HAP-1 (cell line): ENCODE data around the gene DMBT1.
"Not testable (repeated sequence)": the region's sequence is repeated elsewhere in the genome, so short reads cannot be mapped to it uniquely, and the experiment has no call there.

Experiments used
- DNase-seq, 2 experiments: peaks; one replicate each; pipeline ENCODE4 v3.0.0-alpha.2; 2016 to 2020; ENCODE audit warnings: low spot score in 2 of 2
- H3K27me3 ChIP-seq: fragments of 250-450 bp; sonication (Bioruptor Pico); 2 replicates; pipeline ENCODE4 v1.5.1; 2020; ENCODE audit warnings: low read depth, mild to moderate bottlenecking, moderate library complexity
- H3K36me3 ChIP-seq: fragments of 250-450 bp; sonication (Bioruptor Pico); replicated peaks from 2 replicates; pipeline ENCODE4 v1.5.1; 2020; ENCODE audit warnings: mild to moderate bottlenecking
- H3K4me1 ChIP-seq: fragments of 250-450 bp; sonication (Bioruptor Pico); 2 replicates; pipeline ENCODE4 v1.5.1; 2020; ENCODE audit warnings: mild to moderate bottlenecking
- H3K4me3 ChIP-seq: fragments of 250-450 bp; sonication (Bioruptor Pico); 2 replicates; pipeline ENCODE4 v1.5.1; 2020; ENCODE audit warnings: mild to moderate bottlenecking, moderate library complexity
- H3K9me3 ChIP-seq: fragments of 250-450 bp; sonication (Bioruptor Pico); 2 replicates; pipeline ENCODE4 v1.5.1; 2020; ENCODE audit warnings: mild to moderate bottlenecking, moderate library complexity
- in situ Hi-C: fragments of 300-500 bp; cut with MboI; formaldehyde crosslinking; loops from 3 replicates; pipeline ENCODE4 v1.14.3; 2020; ENCODE audit warnings: low sequenced_read_pairs, inconsistent platforms, mixed read lengths

Gene DMBT1

DNA sequence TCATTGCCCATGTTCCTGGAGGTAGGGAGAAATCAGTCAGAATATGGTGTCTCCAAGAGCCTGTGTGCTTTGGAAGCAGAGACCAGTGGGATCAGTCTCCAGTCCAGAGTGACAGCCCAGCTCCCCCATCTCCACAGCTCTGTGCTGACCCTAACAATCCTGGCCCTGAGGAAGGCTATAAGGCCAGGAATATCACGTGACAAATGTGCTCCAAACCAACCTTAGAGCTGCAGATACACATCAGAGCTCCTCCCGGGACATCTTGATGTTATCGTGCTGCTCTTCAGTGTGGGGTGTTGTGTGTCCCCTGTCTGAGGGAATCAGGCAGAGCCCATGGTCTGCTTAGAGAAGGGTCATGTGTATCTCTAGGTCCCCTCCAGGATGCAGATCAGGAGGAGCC lies 15.2 kb downstream of the DMBT1 start:
- H3K9me3 ChIP-seq: no peaks in the 10 kb centered on the region
- H3K36me3 ChIP-seq: no peaks in the 10 kb centered on the region
- DNase-seq: no peak
- in situ Hi-C loops: no loop called here
- H3K27me3 ChIP-seq: no peaks in the 10 kb centered on the region
- no peaks in the 10 kb centered on the region for H3K4me1 ChIP-seq
- no peak overlapping the region for H3K4me3 ChIP-seq

DNA sequence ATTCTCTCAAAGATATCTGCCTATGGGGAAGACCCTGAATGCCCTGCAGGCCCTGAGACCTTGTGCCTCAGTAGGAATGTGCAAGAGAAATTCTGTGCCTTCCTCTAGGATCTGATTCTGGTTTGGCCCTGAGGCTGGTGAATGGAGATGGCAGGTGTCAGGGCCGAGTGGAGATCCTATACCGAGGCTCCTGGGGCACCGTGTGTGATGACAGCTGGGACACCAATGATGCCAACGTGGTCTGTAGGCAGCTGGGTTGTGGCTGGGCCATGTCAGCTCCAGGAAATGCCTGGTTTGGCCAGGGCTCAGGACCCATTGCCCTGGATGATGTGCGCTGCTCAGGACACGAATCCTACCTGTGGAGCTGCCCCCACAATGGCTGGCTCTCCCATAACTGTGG lies 15.7 kb downstream of the DMBT1 start:
- H3K27me3 ChIP-seq: no peaks in the 10 kb centered on the region
- no peaks in the 10 kb centered on the region for H3K36me3 ChIP-seq
- no peak for DNase-seq
- H3K4me3 ChIP-seq: no peak overlapping the region
- no peaks in the 10 kb centered on the region for H3K4me1 ChIP-seq
- in situ Hi-C loops: no loop called here
- H3K9me3 ChIP-seq: no peaks in the 10 kb centered on the region

DNA sequence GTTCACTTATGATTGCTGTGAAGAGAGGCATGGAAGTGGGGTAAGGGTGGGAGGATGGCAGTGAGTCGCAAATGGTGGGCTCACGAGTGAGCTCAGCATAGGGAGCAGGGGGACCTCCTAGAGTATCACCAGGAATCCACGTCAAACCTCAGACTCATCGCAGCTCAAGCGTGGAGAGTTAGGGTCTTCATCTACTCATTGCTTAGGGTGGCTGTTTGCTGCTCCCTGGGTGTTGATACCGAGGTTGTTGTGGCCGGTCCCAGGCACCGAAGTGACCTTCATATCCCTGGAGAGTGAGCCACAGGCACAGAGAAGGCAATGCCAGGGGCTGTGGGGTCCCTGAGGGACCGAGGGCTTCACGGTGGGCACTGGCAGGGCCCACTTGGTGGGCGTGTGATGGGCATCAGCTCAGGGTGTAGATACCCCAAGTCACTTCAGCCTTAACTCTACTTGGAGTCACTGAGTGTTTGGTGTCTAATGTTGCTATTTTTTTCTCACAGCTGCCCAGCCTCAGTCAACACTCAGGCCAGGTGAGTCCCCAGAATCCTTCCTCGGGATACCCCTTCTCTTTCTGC lies 16.8 kb downstream of the DMBT1 start:
- Histone ChIP-seq H3K36me3 (no peaks in the 10 kb centered on the region), H3K4me1 (no peaks in the 10 kb centered on the region), H3K27me3 (no peaks in the 10 kb centered on the region), H3K4me3 (no peak overlapping the region), H3K9me3 (no peaks in the 10 kb centered on the region)
- no peak for DNase-seq
- in situ Hi-C loops: no loop called here

DNA sequence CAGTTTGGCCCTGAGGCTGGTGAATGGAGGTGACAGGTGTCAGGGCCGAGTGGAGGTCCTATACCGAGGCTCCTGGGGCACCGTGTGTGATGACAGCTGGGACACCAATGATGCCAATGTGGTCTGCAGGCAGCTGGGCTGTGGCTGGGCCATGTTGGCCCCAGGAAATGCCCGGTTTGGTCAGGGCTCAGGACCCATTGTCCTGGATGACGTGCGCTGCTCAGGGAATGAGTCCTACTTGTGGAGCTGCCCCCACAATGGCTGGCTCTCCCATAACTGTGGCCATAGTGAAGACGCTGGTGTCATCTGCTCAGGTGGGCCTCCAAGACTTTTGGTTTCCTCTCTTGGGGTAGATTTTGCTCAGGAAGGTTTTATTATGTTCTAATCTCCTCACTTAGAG lies 25.5 kb downstream of the DMBT1 start:
- in situ Hi-C loops, H3K4me3 ChIP-seq: not testable (repeated sequence)

DNA sequence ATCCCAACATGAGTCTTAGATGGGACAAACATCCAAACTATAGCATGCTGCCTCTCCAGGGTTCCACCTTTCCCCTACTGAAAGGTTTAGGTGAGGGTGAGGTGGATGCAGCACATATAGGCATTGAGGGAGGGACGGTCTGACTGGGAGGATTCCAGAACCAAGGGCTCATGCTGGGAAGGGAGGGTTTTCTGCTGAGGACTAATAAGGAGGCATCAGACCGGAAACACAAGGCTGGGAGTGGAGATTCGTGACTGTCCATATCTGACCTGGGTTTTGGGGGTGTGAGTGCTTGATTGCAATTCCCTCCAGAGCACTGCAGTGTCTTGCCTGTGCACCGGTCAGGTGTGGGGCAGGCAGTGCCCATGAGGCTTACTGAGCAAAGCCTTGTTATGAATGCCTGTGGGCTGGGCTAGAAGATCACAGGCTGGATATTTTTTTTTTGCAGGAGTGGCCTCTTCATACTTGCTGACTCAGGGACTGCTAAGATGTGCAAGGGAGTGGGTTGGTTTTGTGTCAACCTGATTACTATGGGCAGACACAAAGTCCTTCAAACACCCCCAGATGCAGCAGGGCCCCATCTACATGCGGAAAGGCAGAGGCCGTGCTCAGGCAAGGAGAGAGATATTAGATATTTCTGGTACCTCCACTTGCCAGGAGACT lies 26.7 kb downstream of the DMBT1 start:
- in situ Hi-C loops: no loop called here
- no peaks in the 10 kb centered on the region for H3K4me1 ChIP-seq
- no peaks in the 10 kb centered on the region for H3K36me3 ChIP-seq

More for the DNA sequence above, 25.5 kb downstream of the DMBT1 start:
- H3K9me3 ChIP-seq, H3K36me3 ChIP-seq, DNase-seq, H3K4me1 ChIP-seq, H3K27me3 ChIP-seq: not testable (repeated sequence)

DNA sequence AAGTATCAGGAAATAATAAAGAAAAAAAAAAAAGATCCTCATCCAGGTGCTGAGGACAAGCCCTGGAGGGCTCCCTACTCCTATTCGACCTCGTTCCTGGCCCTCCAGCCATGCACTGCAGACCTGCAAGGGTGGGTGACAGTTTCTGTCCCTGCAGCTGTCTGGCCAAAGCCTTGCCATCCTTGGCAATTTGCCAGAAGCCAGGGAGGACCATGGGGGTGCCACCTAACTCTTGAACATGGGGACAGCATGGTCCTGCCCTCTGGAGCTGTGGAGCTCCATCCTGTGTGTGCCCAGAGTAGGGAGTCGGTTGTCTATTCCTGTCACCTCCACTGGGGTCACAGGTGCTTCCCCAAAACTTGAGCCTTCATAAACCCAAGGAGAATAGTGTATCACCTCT lies 27.8 kb downstream of the DMBT1 start:
- no peaks in the 10 kb centered on the region for H3K36me3 ChIP-seq

More for the DNA sequence above, 26.7 kb downstream of the DMBT1 start:
- Histone ChIP-seq H3K27me3 (no peaks in the 10 kb centered on the region), H3K4me3 (no peak overlapping the region), H3K9me3 (no peaks in the 10 kb centered on the region)
- DNase-seq: no peak

DNA sequence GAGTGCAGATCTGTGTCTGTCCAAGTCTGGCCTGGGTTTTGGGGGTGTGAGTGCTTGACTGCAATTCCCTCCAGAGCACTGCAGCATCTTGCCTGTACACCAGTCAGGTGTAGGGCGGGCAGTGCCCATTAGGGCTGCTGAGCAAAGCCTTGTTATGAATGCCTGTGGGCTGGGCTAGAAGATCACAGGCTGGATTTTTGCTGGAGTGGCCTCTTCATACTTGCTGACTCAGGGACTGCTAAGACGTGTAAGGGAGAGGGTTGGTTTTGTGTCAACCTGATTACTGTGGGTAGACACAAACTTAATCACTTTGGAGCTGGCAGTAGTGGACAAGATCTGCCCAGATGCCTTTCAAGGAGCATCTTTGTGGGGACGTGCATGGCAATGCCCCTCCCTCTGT lies 29.6 kb downstream of the DMBT1 start:
- no peaks in the 10 kb centered on the region for H3K4me1 ChIP-seq
- no peak for DNase-seq
- no peaks in the 10 kb centered on the region for H3K27me3 ChIP-seq
- H3K36me3 ChIP-seq: no peaks in the 10 kb centered on the region
- H3K4me3 ChIP-seq: no peak overlapping the region
- in situ Hi-C loops: no loop called here
- no peaks in the 10 kb centered on the region for H3K9me3 ChIP-seq

More for the DNA sequence above, 27.8 kb downstream of the DMBT1 start:
- in situ Hi-C loops: no loop called here
- DNase-seq: no peak
- no peaks in the 10 kb centered on the region for H3K27me3 ChIP-seq
- H3K9me3 ChIP-seq: no peaks in the 10 kb centered on the region
- no peak overlapping the region for H3K4me3 ChIP-seq
- H3K4me1 ChIP-seq: no peaks in the 10 kb centered on the region

DNA sequence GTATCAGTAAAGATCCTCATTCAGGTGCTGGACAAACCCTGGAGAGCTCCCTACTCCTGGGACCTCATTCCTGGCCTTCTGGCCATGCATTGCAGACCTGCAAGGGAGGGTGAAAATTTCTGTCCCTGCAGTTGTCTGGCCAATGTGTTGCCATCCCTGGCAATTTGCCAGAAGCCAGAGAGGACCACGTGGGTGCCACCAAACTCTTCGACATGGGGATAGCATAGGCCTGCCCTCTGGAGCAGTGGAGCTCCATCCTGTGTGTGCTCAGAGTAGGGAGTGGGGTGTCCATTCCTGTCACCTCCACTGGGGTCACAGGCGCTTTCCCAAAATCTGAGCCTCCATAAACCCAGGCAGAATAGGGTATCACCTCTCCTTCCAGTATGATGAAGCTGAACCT lies 31.2 kb downstream of the DMBT1 start:
- Histone ChIP-seq H3K4me3 (no peak overlapping the region), H3K27me3 (no peaks in the 10 kb centered on the region), H3K4me1 (no peaks in the 10 kb centered on the region), H3K9me3 (no peaks in the 10 kb centered on the region), H3K36me3 (no peaks in the 10 kb centered on the region)
- in situ Hi-C loops: no loop called here
- no peak for DNase-seq

DNA sequence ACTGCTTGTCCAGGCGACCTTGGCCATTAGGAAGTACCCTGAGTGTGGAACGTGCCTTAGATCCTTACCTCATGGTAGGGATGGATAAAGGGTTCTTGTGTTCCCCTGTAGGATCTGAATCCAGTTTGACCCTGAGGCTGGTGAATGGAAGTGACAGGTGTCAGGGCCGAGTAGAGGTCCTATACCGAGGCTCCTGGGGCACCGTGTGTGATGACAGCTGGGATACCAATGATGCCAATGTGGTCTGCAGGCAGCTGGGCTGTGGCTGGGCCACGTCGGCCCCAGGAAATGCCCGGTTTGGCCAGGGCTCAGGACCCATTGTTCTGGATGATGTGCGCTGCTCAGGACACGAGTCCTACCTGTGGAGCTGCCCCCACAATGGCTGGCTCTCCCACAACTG lies 31.6 kb downstream of the DMBT1 start:
- no peaks in the 10 kb centered on the region for H3K9me3 ChIP-seq
- no peaks in the 10 kb centered on the region for H3K27me3 ChIP-seq
- DNase-seq: no peak
- H3K36me3 ChIP-seq: no peaks in the 10 kb centered on the region
- no peaks in the 10 kb centered on the region for H3K4me1 ChIP-seq
- no peak overlapping the region for H3K4me3 ChIP-seq
- in situ Hi-C loops: no loop called here

DNA sequence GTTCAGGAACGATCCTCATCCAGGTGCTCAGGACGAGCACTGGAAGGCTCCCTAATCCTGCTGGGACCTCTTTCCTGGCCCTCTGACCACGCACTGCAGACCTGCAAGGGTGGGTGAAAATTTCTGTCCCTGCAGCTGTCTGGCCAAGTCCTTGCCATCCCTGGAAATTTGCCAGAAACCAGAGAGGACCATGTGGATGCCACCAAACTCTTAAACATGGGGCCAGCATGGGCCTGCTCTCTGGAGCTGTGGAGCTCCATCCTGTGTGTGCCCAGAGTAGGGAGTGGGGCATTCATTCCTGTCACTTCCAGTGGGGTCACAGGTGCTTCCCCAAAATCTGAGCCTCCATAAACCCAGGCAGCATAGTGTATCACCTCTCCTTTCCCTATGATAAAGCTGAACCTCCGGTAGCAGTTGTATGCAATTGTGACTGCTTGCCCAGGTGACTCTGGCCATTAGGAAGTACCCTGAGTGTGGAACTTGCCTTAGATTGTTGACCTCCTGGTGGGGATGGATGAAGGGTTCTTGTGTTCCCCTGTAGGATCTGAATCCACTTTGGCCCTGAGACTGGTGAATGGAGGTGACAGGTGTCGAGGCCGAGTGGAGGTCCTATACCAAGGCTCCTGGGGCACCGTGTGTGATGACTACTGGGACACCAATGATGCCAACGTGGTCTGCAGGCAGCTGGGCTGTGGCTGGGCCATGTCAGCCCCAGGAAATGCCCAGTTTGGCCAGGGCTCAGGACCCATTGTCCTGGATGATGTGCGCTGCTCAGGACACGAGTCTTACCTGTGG lies 57.1 kb downstream of the DMBT1 start:
- H3K9me3 ChIP-seq: no peaks in the 10 kb centered on the region
- no peaks in the 10 kb centered on the region for H3K27me3 ChIP-seq
- no peaks in the 10 kb centered on the region for H3K36me3 ChIP-seq
- in situ Hi-C loops: no loop called here
- no peaks in the 10 kb centered on the region for H3K4me1 ChIP-seq
- DNase-seq: no peak
- H3K4me3 ChIP-seq: no peak overlapping the region

DNA sequence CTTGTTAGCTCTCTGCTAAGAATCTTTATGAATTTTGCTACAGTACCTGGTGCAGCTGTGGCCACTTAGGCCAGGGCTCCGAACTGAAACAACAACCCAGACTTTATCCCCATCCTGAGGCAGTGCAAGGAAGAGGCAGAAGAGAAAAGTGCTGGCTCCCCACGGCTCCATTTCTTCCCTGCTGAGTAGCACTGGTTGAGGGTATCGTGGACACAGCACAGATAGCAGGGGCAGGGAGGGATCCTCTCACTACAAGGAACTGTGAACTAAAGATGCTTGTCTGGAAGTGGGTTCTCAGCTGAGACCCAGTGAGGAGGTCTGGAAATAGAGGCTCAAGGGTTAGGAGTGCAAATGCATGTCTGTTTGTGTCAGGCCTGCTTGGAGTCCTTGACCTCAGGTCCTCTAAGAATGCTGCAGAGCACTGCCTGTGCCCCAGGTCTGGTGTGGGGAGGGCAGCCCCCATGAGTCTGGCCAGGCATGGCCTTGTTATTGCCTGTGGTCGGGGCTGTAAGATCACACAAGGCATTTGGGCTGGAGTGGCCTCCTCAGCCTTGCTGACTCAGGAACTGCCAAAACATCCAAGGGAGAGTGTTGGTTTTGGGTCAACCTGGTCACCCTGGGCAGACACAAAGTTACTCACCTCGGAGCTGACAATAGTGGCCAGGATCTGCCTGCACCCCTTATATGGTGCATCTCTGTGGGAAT lies 58.1 kb downstream of the DMBT1 start:
- no peak for DNase-seq
- H3K9me3 ChIP-seq: 0 out of 2 replicates have a peak, but pooled peaks cover 2% of the 10 kb centered on the region
- in situ Hi-C loops: no loop called here
- no peaks in the 10 kb centered on the region for H3K27me3 ChIP-seq
- H3K4me3 ChIP-seq: no peak overlapping the region
- H3K36me3 ChIP-seq: no peaks in the 10 kb centered on the region
- no peaks in the 10 kb centered on the region for H3K4me1 ChIP-seq

DNA sequence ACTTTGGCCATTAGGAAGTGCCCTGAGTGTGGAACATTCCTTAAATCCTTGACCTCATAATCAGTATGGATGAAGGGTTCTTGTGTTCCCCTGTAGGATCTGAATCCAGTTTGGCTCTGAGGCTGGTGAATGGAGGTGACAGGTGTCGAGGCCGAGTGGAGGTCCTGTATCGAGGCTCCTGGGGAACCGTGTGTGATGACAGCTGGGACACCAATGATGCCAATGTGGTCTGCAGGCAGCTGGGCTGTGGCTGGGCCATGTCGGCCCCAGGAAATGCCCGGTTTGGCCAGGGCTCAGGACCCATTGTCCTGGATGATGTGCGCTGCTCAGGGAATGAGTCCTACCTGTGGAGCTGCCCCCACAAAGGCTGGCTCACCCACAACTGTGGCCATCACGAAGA lies 60.4 kb downstream of the DMBT1 start:
- H3K4me1 ChIP-seq, in situ Hi-C loops, H3K36me3 ChIP-seq, DNase-seq, H3K9me3 ChIP-seq, H3K27me3 ChIP-seq, H3K4me3 ChIP-seq: not testable (repeated sequence)

DNA sequence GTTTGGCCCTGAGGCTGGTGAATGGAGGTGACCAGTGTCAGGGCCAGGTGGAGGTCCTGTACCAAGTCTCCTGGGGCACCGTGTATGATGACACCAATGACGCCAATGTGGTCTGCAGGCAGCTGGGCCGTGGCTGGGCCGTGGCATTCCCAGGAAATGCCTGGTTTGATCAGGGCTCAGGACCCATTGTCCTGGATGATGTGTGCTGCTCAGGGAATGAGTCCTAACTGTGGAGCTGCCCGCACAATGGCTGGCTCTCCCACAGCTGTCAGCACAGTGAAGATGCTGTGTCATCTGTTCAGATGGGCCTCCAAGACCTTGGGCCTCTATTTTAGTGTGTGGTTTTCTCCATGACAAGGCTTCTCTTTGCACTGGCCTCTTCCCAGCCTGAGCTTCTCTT lies 64.0 kb downstream of the DMBT1 start:
- DNase-seq: no peak
- Histone ChIP-seq H3K4me3 (no peak overlapping the region), H3K4me1 (no peaks in the 10 kb centered on the region), H3K36me3 (no peaks in the 10 kb centered on the region), H3K27me3 (no peaks in the 10 kb centered on the region), H3K9me3 (0 out of 2 replicates have a peak, but pooled peaks cover 2% of the 10 kb centered on the region)
- in situ Hi-C loops: no loop called here

DNA sequence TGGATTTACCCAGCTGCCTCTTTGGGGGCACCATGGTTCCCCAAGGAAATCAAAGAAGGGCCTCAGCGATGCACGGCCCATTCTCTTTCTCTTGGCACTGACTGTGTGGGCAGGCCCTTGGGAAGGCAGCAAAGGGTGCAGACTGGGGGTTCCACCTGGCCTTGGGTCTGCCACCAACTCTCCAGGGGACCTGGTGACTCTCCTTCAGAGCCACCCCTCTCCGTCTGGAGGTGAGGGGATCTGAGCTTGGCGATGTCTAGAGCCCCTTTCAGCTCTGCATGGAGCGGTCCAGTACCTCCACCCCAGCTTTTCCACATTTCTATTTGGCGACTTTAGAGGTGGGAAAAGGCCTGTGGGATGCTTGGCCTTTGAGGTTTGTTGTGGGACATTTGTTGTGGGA lies 70.0 kb downstream of the DMBT1 start:
- H3K9me3 ChIP-seq: no peaks in the 10 kb centered on the region
- no peak for DNase-seq
- no peaks in the 10 kb centered on the region for H3K4me1 ChIP-seq
- peaks cover 4% of the 10 kb centered on the region; the same call in 1 of the 2 replicates for H3K27me3 ChIP-seq
- no peaks in the 10 kb centered on the region for H3K36me3 ChIP-seq
- in situ Hi-C loops: loop anchor here (25.0 kb wide), 1 partner anchor 932 kb away; no protein-coding TSS in a partner anchor
- H3K4me3 ChIP-seq: no peak overlapping the region
